ENCODE data around the gene ZFAND3.
"Not testable (repeated sequence)": the region's sequence is repeated elsewhere in the genome, so short reads cannot be mapped to it uniquely, and the experiment has no call there.

ZFAND3 gene

DNA sequence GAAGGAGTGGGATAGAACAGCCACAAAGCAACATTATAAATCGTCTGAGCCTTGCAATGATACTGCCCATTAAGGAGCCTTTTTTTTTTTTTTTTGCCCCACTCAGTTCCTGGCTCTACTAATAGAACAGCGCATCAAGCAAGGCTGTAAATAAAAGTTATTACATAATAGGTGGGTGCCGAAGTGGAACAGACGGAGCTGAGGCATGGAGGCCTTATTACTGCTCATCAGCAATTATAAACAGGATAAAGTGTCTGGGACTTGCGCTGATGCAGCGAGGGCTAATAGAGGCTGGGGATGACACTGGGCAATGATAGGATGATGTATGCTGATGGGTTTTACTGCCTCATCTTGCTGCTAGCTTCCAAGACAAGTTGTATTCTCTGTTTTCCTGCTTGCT is 272.1 kb downstream of the ZFAND3 start:
- no peak for DNase-seq (ENCODE audit: low read depth)

DNA sequence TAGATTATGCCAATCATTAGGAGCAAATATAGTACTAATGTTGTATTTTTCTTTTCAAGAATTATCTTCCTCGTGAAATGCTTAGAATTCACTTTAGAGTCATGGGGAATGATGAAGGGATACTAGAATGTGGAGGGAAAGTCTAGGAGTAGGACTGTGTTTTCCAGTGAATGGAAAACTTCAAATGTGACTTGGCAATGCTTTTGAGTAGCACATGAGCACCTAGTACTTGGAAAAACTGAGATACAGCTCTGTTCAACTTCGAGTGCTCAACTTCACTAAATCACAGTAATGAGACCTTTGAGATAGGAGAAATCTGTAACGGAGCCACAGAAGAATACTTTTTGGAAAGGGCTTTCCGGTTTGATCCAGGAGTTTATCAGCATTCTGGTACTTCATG is 272.9 kb downstream of the ZFAND3 start:
- no peak for DNase-seq (ENCODE audit: low read depth)

DNA sequence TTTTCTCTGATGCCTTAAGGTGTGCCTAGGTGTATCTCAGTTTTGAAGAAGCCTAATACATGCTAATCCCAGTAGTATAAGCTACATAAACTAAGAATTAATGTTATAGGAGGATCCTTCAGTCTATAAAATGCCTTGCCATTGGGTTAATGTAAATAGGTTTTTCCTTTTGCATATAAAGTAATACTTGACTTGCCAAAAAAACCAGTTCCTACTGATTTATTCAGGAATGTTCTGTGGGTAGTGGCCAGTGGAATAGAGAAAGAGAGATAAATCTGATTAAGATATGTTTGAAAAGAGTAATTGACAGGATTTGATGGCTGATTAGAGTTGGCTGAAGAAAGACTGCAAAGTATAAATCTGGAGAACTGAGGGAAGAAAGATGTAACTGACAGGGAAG is 273.4 kb downstream of the ZFAND3 start:
- DNase-seq (ENCODE audit: low read depth): no peak

DNA sequence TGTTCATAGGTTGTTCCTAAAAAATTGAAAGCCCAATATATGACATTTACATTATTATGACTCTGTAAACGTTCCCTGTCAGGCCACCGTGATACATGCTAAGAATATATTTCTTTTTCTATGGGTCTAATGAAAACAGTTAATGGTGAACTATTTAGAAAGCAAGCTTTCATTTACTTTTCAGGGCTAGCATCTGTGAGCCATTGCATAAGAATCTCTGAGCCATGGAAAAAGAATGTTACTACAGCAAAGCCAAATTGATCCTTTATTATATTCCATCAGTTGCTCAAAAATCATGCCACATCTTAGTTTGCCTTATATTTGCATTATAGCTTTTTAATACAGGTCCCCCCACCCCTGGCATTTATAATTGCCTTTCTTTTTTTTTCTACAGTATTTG is 275.5 kb downstream of the ZFAND3 start:
- no peak for DNase-seq (ENCODE audit: low read depth)

GRCh38 chr6:38099221-38099620 is 279.7 kb downstream of the ZFAND3 start:
- no peak for DNase-seq (ENCODE audit: low read depth)

DNA sequence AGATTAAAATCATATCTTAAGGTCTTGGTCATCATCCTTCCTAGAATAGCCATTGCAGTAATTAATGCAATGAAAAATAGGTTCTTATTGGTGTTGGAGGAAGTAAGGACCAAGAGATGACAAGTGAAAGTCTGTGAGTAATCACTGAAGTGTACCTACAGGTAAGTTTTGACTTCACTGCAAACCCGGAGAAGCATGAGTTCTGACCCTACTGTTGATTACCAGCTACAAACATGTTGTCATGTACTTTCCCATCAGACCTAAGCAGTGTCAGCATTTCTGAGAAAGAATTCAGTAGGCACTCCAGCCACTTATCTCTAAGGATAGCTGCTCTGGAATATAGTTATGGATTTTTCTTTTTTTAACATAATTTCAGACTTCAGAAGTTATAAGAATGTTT is 280.9 kb downstream of the ZFAND3 start:
- DNase-seq (ENCODE audit: low read depth): no peak

DNA sequence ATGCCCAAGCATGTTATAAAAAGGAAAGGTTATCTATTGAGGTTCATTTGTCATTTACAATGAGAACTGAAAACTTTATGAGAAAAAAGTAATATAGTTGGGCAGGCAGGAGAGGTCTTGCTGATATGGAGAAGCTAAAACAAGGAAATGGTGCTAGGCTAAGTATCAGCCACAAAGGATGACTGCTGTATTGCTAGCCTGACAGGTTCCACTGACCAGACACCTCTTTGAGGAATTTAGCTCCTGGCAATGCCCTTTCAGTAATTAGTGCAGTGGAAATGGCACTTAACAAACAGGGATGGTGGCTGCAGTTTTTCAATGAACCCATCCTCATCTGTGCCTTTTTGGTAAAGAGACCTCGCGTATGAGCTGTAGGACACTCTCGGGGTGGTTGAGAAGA is 284.4 kb downstream of the ZFAND3 start:
- no peak for DNase-seq (ENCODE audit: low read depth)

GRCh38 chr6:38105066-38105465 is 285.5 kb downstream of the ZFAND3 start:
- DNase-seq (ENCODE audit: low read depth): no peak

DNA sequence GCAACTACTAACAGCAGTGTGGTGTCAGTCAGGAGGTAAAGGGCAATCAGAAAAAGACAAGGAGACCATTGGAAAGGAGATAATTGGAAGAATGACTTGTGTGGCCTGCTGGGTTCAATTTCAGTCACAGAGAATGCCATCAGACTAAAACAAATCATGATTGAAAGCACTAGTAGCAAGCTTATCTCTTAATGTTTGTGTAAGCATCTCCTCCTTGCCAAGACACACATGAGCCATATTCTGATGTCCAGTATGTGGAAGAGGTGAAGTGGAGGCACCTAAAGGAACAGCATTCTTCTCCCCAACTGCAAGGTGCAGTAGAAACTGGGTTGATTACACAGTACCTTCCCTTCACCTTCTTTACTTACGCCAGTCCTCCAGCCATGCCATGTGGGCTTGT is 287.5 kb downstream of the ZFAND3 start:
- DNase-seq (ENCODE audit: low read depth): no peak

DNA sequence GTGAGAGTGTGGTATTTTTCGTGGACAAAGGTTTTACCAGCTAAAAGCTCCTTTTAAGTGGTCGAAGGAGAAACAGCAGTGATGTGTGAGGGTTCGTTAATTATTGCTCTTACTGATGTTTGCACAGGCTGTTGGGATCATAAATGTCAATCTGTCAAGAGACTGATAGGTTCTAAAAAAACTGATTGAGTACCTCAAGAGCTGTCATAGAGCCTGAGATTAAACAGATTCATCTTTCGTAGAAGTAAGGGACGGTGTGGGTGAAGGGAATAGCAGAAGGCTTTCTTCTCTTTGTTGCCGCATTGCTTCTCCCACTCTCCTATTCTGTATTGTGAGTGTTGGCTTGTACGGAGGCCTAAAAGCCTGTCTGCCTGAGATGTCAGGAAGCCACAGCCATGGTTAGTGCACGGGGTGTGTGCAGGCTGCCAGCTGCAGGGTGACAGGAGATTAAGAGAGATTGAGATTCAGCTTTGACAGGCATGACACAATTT is 291.0 kb downstream of the ZFAND3 start:
- DNase-seq (ENCODE audit: low read depth): no peak

GRCh38 chr6:38112181-38112580 is 292.7 kb downstream of the ZFAND3 start:
- DNase-seq (ENCODE audit: low read depth): no peak

- DNase-seq (ENCODE audit: low read depth): no peak
Measured at GRCh38 chr6:38113825-38114576, 294.5 kb downstream of the ZFAND3 start.

GRCh38 chr6:38114976-38115625 is 295.6 kb downstream of the ZFAND3 start:
- no peak for DNase-seq (ENCODE audit: low read depth)

DNA sequence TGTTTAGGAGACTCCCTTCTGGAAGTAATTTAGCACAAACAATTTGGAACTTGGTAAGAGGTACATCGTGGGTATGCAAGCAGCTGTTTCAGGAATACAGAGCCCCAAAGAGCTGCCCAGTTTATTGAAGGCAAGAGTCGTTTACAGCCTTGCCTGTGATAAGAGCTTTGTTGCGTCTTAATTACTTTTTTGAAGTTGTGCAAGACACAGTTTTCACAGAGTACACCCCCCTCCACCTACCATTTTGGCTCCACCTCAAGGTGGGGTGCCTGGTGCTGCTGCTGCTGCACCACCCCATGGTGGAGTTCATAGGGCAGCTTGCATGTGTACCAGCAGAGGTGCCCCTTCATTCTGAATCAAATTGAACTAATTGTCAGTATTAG is 296.1 kb downstream of the ZFAND3 start:
- DNase-seq (ENCODE audit: low read depth): no peak

GRCh38 chr6:38116248-38116647 is 296.7 kb downstream of the ZFAND3 start:
- no peak for DNase-seq (ENCODE audit: low read depth)

GRCh38 chr6:38117281-38117680 is 297.8 kb downstream of the ZFAND3 start:
- DNase-seq (ENCODE audit: low read depth): no peak

GRCh38 chr6:38118791-38119365 is 299.4 kb downstream of the ZFAND3 start:
- DNase-seq (ENCODE audit: low read depth): no peak

DNA sequence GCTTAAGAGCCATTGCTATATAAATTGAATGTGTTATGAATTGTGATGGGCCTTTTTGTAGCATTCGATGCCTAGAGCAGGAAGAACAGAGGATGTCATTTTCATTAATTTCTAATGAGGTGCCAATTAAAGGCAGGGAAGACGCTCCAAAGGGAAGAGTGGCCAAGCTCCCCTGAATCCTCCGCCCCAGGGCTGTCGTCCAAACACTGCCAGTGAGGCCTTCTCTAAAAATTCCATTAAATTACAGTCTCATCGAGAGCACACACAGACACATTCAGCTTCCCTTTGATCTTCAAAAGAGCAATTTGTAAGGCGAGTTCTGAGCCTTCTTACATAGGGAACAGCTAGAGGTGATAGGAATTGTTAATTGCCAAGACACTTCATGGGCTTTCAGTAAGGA is 300.0 kb downstream of the ZFAND3 start:
- no peak for DNase-seq (ENCODE audit: low read depth)

DNA sequence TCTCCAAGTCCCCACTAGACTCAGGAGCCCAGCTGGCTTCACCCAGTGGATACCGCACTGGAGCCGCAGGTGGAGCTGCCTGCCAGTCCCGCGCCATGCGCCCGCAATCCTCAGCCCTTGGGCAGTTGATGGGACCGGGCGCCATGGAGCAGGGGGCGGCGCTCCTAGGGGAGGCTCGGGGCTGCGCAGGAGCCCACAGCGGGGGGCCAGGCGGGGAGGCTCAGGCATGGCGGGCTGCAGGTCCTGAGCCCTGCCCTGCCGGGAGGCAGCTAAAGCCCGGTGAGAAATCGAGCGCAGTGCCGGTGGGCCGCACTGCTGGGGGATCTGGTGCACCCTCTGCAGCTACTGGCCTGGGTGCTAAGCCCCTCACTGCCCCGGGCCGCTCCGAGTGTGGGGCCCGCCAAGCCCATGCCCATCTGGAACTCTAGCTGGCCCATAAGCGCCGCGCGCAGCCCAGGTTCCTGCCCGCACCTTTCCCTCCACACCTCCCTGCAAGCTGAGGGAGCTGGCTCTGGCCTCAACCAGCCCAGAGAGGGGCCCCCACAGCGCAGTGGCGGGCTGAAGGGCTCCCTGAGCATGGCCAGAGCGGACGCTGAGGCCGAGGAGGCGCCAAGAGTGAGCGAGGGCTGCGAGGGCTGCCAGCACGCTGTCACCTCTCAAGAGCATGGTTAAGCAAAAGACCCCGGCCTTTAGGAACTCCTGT is 304.8 kb downstream of the ZFAND3 start:
- not testable (repeated sequence) for DNase-seq (ENCODE audit: low read depth)

- DNase-seq (ENCODE audit: low read depth): no peak
Measured at GRCh38 chr6:38127284-38127683, 307.8 kb downstream of the ZFAND3 start.

DNA sequence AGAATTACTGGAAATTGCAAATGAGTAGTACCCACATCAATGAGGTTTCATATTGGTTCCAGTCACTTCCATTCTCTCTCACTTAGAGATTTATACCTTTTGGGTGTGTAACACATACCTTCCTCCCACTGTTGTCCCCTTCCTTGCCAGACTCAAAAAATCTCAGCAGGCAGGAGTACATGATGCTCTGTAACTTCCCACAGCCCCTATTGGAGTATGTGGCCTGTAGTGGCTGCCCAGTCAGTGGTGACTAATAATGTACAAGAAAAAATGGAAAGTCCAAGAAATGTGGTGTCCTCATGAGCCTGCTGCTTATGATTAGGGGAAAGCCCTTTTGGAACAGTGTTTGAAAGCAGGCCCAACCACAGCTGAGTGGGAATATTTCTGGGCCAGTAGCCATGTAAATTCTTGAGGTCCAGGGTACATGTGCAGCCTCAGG is 312.0 kb downstream of the ZFAND3 start:
- DNase-seq (ENCODE audit: low read depth): no peak

DNA sequence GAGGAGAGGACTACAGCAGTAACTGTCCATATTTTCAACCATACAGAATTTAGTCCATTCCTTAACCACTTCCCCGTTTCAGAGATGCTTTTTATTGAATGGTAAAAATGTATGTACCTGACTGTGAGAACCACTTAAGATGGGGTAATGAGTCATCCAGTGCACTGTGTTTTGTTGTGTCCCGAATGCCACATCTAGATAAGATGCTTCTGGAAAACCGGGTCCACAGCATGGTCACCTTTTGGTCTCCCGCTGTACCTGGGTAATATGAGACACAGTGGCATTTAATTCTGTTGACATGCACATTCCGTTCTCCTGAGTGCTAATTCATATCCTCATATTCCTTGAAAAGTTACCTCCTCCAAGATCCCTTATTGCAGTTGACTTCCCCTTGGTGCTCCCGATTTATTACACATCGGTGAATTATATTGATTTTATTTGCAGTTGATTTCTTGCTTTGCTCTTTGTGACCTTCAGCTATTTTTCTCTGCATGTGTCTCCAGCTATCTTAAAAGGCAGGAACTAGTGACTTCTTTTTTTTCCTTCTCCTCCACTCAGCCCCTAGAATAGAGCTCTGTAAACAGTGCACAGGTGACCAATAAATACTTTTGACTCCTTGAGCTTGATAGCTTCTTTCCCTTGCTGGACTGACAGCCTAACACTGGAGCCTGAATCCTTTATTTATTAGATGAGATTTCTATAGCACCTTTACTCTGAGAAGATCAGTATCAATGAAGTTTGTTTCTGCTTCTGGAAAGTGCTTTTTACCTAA is 314.6 kb downstream of the ZFAND3 start:
- DNase-seq (ENCODE audit: low read depth): no peak
